ENCODE data around the gene TP53TG5.
"Not testable (repeated sequence)": the region's sequence is repeated elsewhere in the genome, so short reads cannot be mapped to it uniquely, and the experiment has no call there.

Gene TP53TG5

DNA sequence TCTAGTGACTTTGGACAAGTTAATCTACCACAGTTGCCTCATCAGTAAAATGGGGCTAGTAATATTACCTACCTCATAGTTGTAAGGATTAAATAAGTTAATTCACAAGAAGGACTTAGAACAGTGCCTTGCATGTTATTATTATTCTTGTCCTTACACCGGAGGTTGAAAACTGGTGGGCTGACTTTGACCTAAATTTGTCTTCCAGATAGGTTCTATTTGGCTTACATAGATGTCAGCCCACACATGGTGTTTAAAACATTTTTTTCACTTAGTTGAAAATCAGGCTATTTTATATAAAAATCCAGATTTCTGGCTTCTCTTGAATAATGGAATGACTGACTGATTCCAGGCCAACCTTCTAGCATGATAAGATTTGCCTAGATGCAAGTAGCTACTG lies 11.9 kb downstream of the TP53TG5 start:
- DNase-seq: no peak

DNA sequence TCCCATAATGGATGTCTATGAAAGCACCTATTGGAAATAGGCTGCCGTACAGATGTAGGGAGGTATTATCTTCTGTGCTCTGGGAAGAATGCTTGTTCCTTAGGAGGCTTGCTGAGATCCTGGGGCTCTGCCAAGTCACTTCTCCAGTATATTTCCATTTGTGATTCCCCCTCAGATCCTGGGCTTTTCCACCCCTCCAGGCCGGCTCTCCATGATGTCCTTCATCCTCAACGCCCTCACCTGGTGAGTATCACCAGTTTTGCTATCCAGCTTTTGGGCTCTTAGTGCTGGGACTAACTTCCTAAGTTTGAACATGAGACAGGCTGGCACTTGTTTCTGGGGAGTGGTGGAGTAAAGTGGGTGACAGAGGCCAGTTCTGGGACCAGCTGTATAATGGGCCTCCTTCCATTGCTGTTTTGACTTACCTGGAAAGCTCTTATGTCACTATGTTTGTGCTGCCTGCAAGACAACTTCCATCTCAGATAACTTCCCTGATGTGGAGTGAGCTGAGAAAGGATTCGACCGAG lies 12.6 kb downstream of the TP53TG5 start:
- peak; percentile 50 for DNase-seq

- no peak for DNase-seq
Measured at GRCh38 chr20:45363611-45364492, 14.3 kb downstream of the TP53TG5 start.

- DNase-seq: peak; percentile 100
Measured at GRCh38 chr20:45362804-45363610, 15.1 kb downstream of the TP53TG5 start, which contains the start of gene SYS1. Gene SYS1, plus strand, starts transcription at chr20:45363156. Its CDS starts 376 bp downstream, at chr20:45363532.

GRCh38 chr20:45361793-45362192 lies 16.3 kb downstream of the TP53TG5 start:
- DNase-seq: no peak

GRCh38 chr20:45359406-45360148 lies 18.5 kb downstream of the TP53TG5 start:
- DNase-seq: no peak

- DNase-seq: no peak
Measured at GRCh38 chr20:45359069-45359405, 19.1 kb downstream of the TP53TG5 start.

- DNase-seq: no peak
Measured at GRCh38 chr20:45358282-45359068, 19.6 kb downstream of the TP53TG5 start.

DNA sequence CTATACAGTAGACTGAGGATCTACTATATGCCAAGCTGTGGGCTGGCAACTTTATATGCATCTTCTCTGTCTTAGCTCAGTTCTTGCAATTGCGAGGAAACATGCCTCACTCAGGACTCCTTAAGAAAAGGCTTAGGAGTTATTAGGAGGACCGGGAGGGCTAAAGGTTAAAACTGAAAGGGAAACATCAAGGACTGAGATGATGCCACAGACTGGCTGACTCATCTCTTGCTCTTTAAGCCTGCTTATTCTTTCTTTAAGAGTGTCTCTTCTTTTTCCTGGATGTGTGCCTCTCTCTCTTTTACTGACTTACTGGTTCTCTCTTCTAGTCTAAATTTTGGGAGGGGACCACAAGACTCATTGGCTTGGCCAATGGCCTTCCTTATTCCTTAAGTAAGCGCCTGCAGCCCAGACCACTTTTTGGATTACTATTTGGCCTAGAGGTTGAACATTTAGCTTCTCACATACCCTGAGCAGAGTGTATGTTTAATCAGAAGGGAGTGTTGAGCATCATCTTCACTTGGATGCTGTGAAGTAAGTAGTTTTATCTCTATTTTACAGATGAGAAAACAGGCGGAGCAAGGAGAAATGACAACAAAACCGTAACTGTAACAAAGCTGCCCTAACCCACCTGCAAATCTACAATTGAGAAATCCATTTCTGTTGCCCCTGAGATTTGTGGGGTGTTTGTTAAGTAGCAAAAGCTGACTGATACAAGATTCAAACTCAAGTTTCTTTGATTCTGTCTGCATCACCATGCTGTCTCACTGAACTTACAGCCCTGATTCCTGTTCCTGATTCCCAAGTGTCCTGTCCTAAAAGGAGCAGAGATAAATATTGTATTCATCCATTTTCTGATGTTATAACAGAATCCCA lies 22.7 kb downstream of the TP53TG5 start:
- no peak for DNase-seq

GRCh38 chr20:45354423-45355208 lies 23.5 kb downstream of the TP53TG5 start:
- DNase-seq: no peak

- no peak for DNase-seq
Measured at GRCh38 chr20:45353746-45354145, 24.4 kb downstream of the TP53TG5 start.

DNA sequence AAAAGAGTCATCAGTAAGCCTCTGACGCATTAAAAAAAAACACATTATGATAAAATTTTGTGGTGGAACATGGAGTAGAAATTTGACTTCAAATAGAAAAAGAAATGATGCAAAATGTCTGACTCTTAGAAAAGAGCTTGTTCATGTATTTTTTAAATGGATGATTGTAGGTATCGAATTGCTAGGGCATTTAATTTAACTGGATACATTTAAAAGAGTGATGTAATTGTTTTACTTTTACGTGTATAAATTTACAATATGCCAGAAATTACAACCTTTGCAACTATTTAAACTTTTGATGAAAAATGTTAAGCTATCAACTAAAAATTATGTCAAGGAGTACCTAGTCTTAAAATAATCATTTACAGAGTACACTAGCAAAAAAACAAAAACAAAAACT lies 25.4 kb downstream of the TP53TG5 start:
- DNase-seq: no peak

- DNase-seq: not testable (repeated sequence)
Measured at GRCh38 chr20:45350795-45351194, 27.3 kb downstream of the TP53TG5 start.

GRCh38 chr20:45350217-45350616 lies 27.9 kb downstream of the TP53TG5 start:
- no peak for DNase-seq

GRCh38 chr20:45347936-45348778 lies 30.0 kb downstream of the TP53TG5 start, which contains the start of gene SDC4:
Gene SDC4, minus strand, starts transcription at chr20:45348424. Its CDS starts 40 bp downstream, at chr20:45348384.
- peak; percentile 84 for DNase-seq

DNA sequence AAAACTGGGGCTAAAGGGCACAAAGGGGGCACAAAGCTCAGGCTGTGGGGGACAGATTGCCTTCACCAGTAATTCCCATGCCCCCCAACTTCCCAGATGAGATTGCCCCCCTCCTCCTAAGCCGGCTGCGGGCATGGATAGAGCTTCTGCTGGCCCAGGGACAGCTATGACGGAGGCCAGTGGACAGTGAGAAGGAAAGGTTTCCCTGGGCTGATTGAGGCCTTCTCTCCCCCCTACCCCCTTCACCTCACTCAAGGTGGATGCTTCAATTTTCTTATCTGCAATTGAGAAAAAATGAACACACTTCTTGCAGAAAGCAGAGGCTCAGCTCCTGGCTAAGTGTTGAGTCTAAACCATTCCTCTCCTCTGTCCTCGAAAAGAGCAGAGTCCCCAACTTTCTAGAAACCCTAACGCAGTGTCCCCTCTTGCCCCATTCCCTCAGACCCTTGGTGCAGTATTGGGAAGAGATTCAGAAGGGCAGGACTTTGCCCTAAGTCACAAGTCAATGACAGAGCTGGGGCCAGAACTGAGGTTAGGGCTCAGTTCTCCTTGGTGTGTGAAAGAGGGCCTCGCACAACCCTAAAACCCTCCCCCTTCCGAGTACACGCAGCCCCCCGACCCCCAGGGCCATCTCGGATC lies 30.7 kb downstream of the TP53TG5 start:
- DNase-seq: no peak

DNA sequence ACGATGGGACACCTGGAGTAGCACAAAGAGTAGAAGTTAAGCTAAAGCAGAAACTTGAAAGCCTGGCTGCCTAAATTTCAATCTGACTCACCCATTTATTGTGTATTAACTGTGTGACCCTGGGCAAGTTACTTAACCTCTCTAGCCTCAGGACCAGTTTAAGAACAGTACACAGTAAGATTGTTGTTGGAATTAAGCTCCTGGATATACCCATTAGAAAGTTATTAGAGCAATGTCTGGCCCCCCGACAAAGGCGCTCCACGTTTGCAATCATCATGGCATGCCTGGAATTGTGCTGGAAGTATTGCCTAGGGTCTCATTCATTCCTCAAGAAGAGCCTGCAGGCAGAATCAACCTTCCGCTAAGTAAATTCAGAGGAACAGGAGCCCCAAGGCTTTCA lies 31.3 kb downstream of the TP53TG5 start:
- no peak for DNase-seq

GRCh38 chr20:45346291-45346718 lies 31.8 kb downstream of the TP53TG5 start:
- no peak for DNase-seq
